HEK293 (cell line): ENCODE measurements around the gene PDSS2.

ENCODE experiments used
- AEBP2 ChIP-seq: fragments of 450-650 bp; formaldehyde crosslinking; IDR thresholded peaks from 2 replicates; pipeline ENCODE4 v1.5.1; 2016; ENCODE audit warnings: missing biosample characterization, missing genetic modification characterization, borderline replicate concordance
- EGR2 ChIP-seq: fragments of 450-650 bp; formaldehyde crosslinking; IDR thresholded peaks from 2 replicates; pipeline ENCODE4 v1.5.1; 2016; ENCODE audit warnings: low read depth, missing biosample characterization, missing genetic modification characterization
- GLI2 ChIP-seq: fragments of 450-650 bp; formaldehyde crosslinking; IDR thresholded peaks from 2 replicates; pipeline ENCODE4; 2017; ENCODE audit warnings: missing biosample characterization, missing genetic modification characterization, low read depth, borderline replicate concordance
- KLF1 ChIP-seq: fragments of 450-650 bp; formaldehyde crosslinking; IDR thresholded peaks from 2 replicates; pipeline ENCODE4 v1.5.1; 2016; ENCODE audit warnings: missing biosample characterization, missing genetic modification characterization
- PRDM2 ChIP-seq: fragments of 450-650 bp; formaldehyde crosslinking; IDR thresholded peaks from 2 replicates; pipeline ENCODE4 v1.5.1; 2016; ENCODE audit warnings: missing biosample characterization, missing genetic modification characterization, borderline replicate concordance
- RBAK ChIP-seq: fragments of 450-650 bp; formaldehyde crosslinking; IDR thresholded peaks from 2 replicates; pipeline ENCODE4 v1.5.1; 2016; ENCODE audit warnings: missing biosample characterization, missing genetic modification characterization
- SCRT2 ChIP-seq: fragments of 450-650 bp; formaldehyde crosslinking; IDR thresholded peaks from 2 replicates; pipeline ENCODE4 v1.5.1; 2016; ENCODE audit warnings: missing biosample characterization, missing genetic modification characterization
- TCF7L2 ChIP-seq: IDR thresholded peaks from 2 replicates; pipeline ENCODE4 v1.6.1; 2011; ENCODE audit warnings: low read depth, mild to moderate bottlenecking, inconsistent platforms, low read length, moderate library complexity, borderline replicate concordance
- ZNF146 ChIP-seq: fragments of 450-650 bp; formaldehyde crosslinking; IDR thresholded peaks from 2 replicates; pipeline ENCODE4 v1.5.1; 2016; ENCODE audit warnings: missing biosample characterization, missing genetic modification characterization
- ZNF16 ChIP-seq: fragments of 450-650 bp; formaldehyde crosslinking; IDR thresholded peaks from 2 replicates; pipeline ENCODE4 v1.5.1; 2016; ENCODE audit warnings: low read depth, missing biosample characterization, missing genetic modification characterization
- ZNF214 ChIP-seq: fragments of 450-650 bp; formaldehyde crosslinking; IDR thresholded peaks from 2 replicates; pipeline ENCODE4 v1.5.1; 2017; ENCODE audit warnings: missing biosample characterization, mild to moderate bottlenecking, missing genetic modification characterization, borderline replicate concordance
- ZNF292 ChIP-seq: fragments of 450-650 bp; formaldehyde crosslinking; IDR thresholded peaks from 2 replicates; pipeline ENCODE4 v1.5.1; 2016; ENCODE audit warnings: low read depth, missing biosample characterization, missing genetic modification characterization, borderline replicate concordance
- ZNF398 ChIP-seq: fragments of 450-650 bp; formaldehyde crosslinking; IDR thresholded peaks from 2 replicates; pipeline ENCODE4 v1.5.1; 2017; ENCODE audit warnings: missing biosample characterization, missing genetic modification characterization
- ZNF426 ChIP-seq: fragments of 450-650 bp; formaldehyde crosslinking; IDR thresholded peaks from 2 replicates; pipeline ENCODE4 v1.5.1; 2017; ENCODE audit warnings: missing biosample characterization, missing genetic modification characterization, mild to moderate bottlenecking, inconsistent platforms, moderate library complexity
- ZNF433 ChIP-seq: fragments of 450-650 bp; formaldehyde crosslinking; IDR thresholded peaks from 2 replicates; pipeline ENCODE4 v1.5.1; 2016; ENCODE audit warnings: missing biosample characterization, missing genetic modification characterization, low read depth
- ZNF548 ChIP-seq: fragments of 450-650 bp; formaldehyde crosslinking; IDR thresholded peaks from 2 replicates; pipeline ENCODE4 v1.5.1; 2016; ENCODE audit warnings: missing biosample characterization, missing genetic modification characterization
- ZNF626 ChIP-seq: fragments of 450-650 bp; sonication (Bioruptor Pico); formaldehyde crosslinking; IDR thresholded peaks from 2 replicates; pipeline ENCODE4 v1.5.1; 2018; ENCODE audit warnings: missing biosample characterization, missing genetic modification characterization, inconsistent platforms
- ZNF768 ChIP-seq: fragments of 450-650 bp; formaldehyde crosslinking; IDR thresholded peaks from 2 replicates; pipeline ENCODE4 v1.5.1; 2018; ENCODE audit warnings: missing biosample characterization, mild to moderate bottlenecking, missing genetic modification characterization
- ZNF776 ChIP-seq: fragments of 450-650 bp; formaldehyde crosslinking; IDR thresholded peaks from 2 replicates; pipeline ENCODE4 v1.5.0; 2017; ENCODE audit warnings: missing biosample characterization, missing genetic modification characterization, borderline replicate concordance
- ZNF791 ChIP-seq: fragments of 450-650 bp; formaldehyde crosslinking; IDR thresholded peaks from 2 replicates; pipeline ENCODE4 v1.5.1; 2016; ENCODE audit warnings: missing biosample characterization, missing genetic modification characterization
- ZNF792 ChIP-seq: fragments of 450-650 bp; formaldehyde crosslinking; IDR thresholded peaks from 2 replicates; pipeline ENCODE4 v1.5.1; 2016; ENCODE audit warnings: missing biosample characterization, missing genetic modification characterization
- ZNF843 ChIP-seq: fragments of 450-650 bp; formaldehyde crosslinking; IDR thresholded peaks from 2 replicates; pipeline ENCODE4 v1.5.1; 2016; ENCODE audit warnings: missing biosample characterization, missing genetic modification characterization
- ZSCAN30 ChIP-seq: fragments of 450-650 bp; IDR thresholded peaks from 2 replicates; pipeline ENCODE4 v1.5.1; 2018; ENCODE audit warnings: missing biosample characterization, mild to moderate bottlenecking, missing genetic modification characterization, moderate library complexity
- TF ChIP-seq, protein P1 (sequence below): IDR thresholded peaks from 2 replicates; pipeline ENCODE4 v1.6.1; 2011; ENCODE audit warnings: mild to moderate bottlenecking, low read depth, low read length, borderline replicate concordance
- TF ChIP-seq, protein P2 (sequence below): fragments of 450-650 bp; formaldehyde crosslinking; IDR thresholded peaks from 2 replicates; pipeline ENCODE4 v1.5.1; 2016; ENCODE audit warnings: missing biosample characterization, missing genetic modification characterization

Gene PDSS2

GRCh38 chr6:107318100-107318736 lies 141.1 kb downstream of the PDSS2 start (continued):
- no peak for TF ChIP-seq ZNF16 (tag by site-specific recombination)
- TF ChIP-seq, protein P1, sequence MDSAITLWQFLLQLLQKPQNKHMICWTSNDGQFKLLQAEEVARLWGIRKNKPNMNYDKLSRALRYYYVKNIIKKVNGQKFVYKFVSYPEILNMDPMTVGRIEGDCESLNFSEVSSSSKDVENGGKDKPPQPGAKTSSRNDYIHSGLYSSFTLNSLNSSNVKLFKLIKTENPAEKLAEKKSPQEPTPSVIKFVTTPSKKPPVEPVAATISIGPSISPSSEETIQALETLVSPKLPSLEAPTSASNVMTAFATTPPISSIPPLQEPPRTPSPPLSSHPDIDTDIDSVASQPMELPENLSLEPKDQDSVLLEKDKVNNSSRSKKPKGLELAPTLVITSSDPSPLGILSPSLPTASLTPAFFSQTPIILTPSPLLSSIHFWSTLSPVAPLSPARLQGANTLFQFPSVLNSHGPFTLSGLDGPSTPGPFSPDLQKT: no peak
- no peak for TF ChIP-seq ZNF843 (tag by site-specific recombination)
- TF ChIP-seq, protein P2, sequence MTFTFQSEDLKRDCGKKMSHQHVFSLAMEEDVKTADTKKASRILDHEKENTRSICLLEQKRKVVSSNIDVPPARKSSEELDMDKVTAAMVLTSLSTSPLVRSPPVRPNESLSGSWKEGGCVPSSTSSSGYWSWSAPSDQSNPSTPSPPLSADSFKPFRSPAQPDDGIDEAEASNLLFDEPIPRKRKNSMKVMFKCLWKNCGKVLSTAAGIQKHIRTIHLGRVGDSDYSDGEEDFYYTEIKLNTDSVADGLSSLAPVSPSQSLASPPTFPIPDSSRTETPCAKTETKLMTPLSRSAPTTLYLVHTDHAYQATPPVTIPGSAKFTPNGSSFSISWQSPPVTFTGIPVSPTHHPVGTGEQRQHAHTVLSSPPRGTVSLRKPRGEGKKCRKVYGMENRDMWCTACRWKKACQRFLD (tag by site-specific recombination): no peak
- TF ChIP-seq ZNF626 (tag by site-specific recombination): no peak
- TF ChIP-seq TCF7L2: no peak
- TF ChIP-seq ZNF146 (tag by site-specific recombination): no peak
- TF ChIP-seq PRDM2 (tag by site-specific recombination): no peak
- TF ChIP-seq RBAK (tag by site-specific recombination): no peak
- TF ChIP-seq ZNF792: no peak
- TF ChIP-seq ZSCAN30 (tag by site-specific recombination): peak; percentile 60; the same call in 1 of the 2 replicates
- 0 out of 2 replicates have a peak, but pooled peaks have one; percentile 9 for TF ChIP-seq EGR2
- no peak for TF ChIP-seq ZNF398 (tag by site-specific recombination)
- TF ChIP-seq ZNF214: no peak
- no peak for TF ChIP-seq ZNF791
- no peak for TF ChIP-seq ZNF548 (tag by site-specific recombination)
- no peak for TF ChIP-seq AEBP2 (tag by site-specific recombination)
- TF ChIP-seq ZNF426: no peak
- TF ChIP-seq ZNF292 (tag by site-specific recombination): no peak
- TF ChIP-seq KLF1: no peak
- TF ChIP-seq ZNF433 (tag by site-specific recombination): no peak
- 0 out of 2 replicates have a peak, but pooled peaks have one; percentile 40 for TF ChIP-seq ZNF768
- no peak for TF ChIP-seq GLI2
- TF ChIP-seq ZNF776 (tag by site-specific recombination): no peak
- TF ChIP-seq SCRT2 (tag by site-specific recombination): no peak
